Lower lobe of right lung (tissue), 2 donors: ENCODE data around the gene MTFR1L. TPM values are rescaled to one million over a fixed set of nuclear protein-coding genes. Genes with fewer than 3 reads are reported as not detected.
A peak's percentile ranks its signal among the peaks of the same experiment; 100 is the strongest.

Experiments used
- ATAC-seq, 2 donors: fragments of 200-7000 bp; cut with Tn5 transposase; one replicate each; pipeline ENCODE4 v1.9.1; 2020 to 2022; ENCODE audit warnings: mild to moderate bottlenecking in 2 of 2, moderate library complexity in 2 of 2
- DNase-seq: peaks from one replicate; pipeline ENCODE4 v3.0.0-alpha.2; 2020
- H3K27ac ChIP-seq: fragments of 200-600 bp; one replicate; pipeline ENCODE4 v1.8.0; 2022
- H3K27me3 ChIP-seq: fragments of 200-600 bp; one replicate; pipeline ENCODE4 v1.8.0; 2022; ENCODE audit warnings: low read depth
- H3K36me3 ChIP-seq: fragments of 200-600 bp; one replicate; pipeline ENCODE4 v1.8.0; 2022; ENCODE audit warnings: mild to moderate bottlenecking
- H3K4me1 ChIP-seq: fragments of 200-600 bp; one replicate; pipeline ENCODE4 v1.8.0; 2022
- H3K4me3 ChIP-seq: fragments of 200-600 bp; one replicate; pipeline ENCODE4 v1.8.0; 2022; ENCODE audit warnings: mild to moderate bottlenecking
- H3K9me3 ChIP-seq: fragments of 200-600 bp; one replicate; pipeline ENCODE4 v1.8.0; 2022
- CTCF ChIP-seq: fragments of 200-600 bp; IDR thresholded peaks from one replicate; pipeline ENCODE4 v1.8.0; 2022; ENCODE audit warnings: antibody characterized with exemption, mild to moderate bottlenecking
- intact Hi-C: fragments of 100-400 bp; cut with DNase I; formaldehyde crosslinking; loops from one replicate; pipeline ENCODE4 v1.11.0; 2022
- total RNA-seq: library from RNA; stranded (reverse); fragmentation: NEBNext Ultra II Directional; extraction: Animal tissue kit (Norgen Biotek cat#: 25700); gene quantifications from one replicate; pipeline ENCODE4 v1.2.1, GENCODE V29; 2021
- donor health status: DM: no; HTN: yes; CAD: no; lungs with severe emphysema.

MTFR1L gene
- total RNA-seq, 1 donor from 2014 or later, result 51.1 TPM

GRCh38 chr1:25871086-25871703 lies 51.4 kb downstream of the MTFR1L start:
- ATAC-seq (no peak), DNase-seq (no peak)
- no peaks in the 10 kb centered on the region for H3K36me3 ChIP-seq
- no peaks in the 10 kb centered on the region for H3K27me3 ChIP-seq
- H3K27ac ChIP-seq, result no peak overlapping the region
- no peak for TF ChIP-seq CTCF
- H3K4me1 ChIP-seq, result peaks cover 40% of the 10 kb centered on the region
- intact Hi-C loops, result no loop called here
- H3K4me3 ChIP-seq, result no peak overlapping the region
- no peaks in the 10 kb centered on the region for H3K9me3 ChIP-seq

- intact Hi-C loops, result no loop called here
- Histone ChIP-seq H3K4me1 (peaks cover 40% of the 10 kb centered on the region), H3K4me3 (no peak overlapping the region), H3K9me3 (no peaks in the 10 kb centered on the region), H3K27me3 (no peaks in the 10 kb centered on the region), H3K27ac (peak overlapping the region; percentile 32), H3K36me3 (no peaks in the 10 kb centered on the region)
- TF ChIP-seq CTCF, result no peak
- ATAC-seq (peak; percentile 12 to 22), DNase-seq (peak; percentile 54)
Observed at GRCh38 chr1:25871704-25872494, 52.1 kb downstream of the MTFR1L start.

GRCh38 chr1:25872713-25873112 lies 53.0 kb downstream of the MTFR1L start:
- Histone ChIP-seq H3K4me1 (peaks cover 40% of the 10 kb centered on the region), H3K27me3 (no peaks in the 10 kb centered on the region), H3K27ac (no peak overlapping the region), H3K4me3 (no peak overlapping the region), H3K9me3 (no peaks in the 10 kb centered on the region), H3K36me3 (no peaks in the 10 kb centered on the region)
- ATAC-seq, result no peak
- no peak for DNase-seq
- TF ChIP-seq CTCF, result no peak
- intact Hi-C loops, result no loop called here

GRCh38 chr1:25873120-25873519 lies 53.4 kb downstream of the MTFR1L start:
- ATAC-seq, result no peak
- H3K27ac ChIP-seq, result no peak overlapping the region
- H3K27me3 ChIP-seq, result no peaks in the 10 kb centered on the region

GRCh38 chr1:25874209-25874608 lies 54.5 kb downstream of the MTFR1L start:
- H3K27ac ChIP-seq, result no peak overlapping the region
- DNase-seq, result no peak
- H3K27me3 ChIP-seq, result no peaks in the 10 kb centered on the region
- intact Hi-C loops, result no loop called here
- TF ChIP-seq CTCF, result no peak
- no peaks in the 10 kb centered on the region for H3K9me3 ChIP-seq
- H3K4me3 ChIP-seq, result peak overlapping the region; percentile 72
- no peaks in the 10 kb centered on the region for H3K36me3 ChIP-seq
- no peak for ATAC-seq
- peaks cover 40% of the 10 kb centered on the region for H3K4me1 ChIP-seq

More at GRCh38 chr1:25873120-25873519, 53.4 kb downstream of the MTFR1L start:
- no peak for TF ChIP-seq CTCF
- Histone ChIP-seq H3K4me1 (peaks cover 40% of the 10 kb centered on the region), H3K9me3 (no peaks in the 10 kb centered on the region), H3K4me3 (no peak overlapping the region), H3K36me3 (no peaks in the 10 kb centered on the region)
- DNase-seq, result no peak
- intact Hi-C loops, result no loop called here
